Measurements from ENCODE around the gene RNF212B. TPM values are rescaled to one million over a fixed set of nuclear protein-coding genes. Genes with fewer than 3 reads are reported as not detected.

Gene RNF212B
- total and polyA plus RNA-seq, 2 of the 13 experiments (the other 11 are each of a cell fraction or from before 2014, with no cell fraction given), result 0.05 TPM; not detected in 1

DNA sequence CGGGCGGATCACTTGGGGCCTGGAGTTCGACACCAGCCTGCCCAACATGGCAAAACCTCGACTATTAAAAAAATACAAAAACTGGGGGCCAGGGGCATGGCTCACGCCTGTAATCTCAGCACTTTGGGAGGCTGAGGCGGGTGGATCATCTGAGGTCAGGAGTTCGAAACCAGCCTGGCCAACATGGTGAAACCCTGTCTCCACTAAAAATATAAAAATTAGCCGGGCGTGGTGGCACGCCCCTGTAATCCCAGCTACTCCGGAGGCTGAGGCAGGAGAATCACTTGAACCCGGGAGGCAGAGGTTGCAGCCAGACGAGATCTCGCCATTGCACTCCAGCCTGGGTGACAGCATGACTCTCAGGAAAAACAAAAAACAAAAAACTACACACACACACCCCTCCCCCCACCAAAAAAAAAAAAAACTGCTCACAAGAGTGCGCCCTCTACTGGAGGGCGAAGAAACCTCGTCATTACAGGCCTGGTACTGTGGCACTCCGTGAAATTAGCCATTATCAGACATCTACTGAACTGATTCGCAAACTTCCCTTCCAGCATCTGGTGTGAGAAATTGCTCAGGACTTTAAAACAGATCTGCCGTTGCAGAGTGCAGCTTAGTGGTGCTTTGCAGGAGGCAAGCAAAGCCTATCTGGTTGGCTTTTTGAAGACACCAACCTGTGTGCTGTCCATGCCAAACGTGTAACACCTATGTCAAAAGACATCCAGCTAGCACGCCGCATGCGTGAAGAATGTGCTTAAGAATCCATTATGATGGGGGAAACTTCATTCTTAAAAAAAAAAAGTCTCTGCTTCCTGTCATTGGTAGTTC is 57.2 kb downstream of the RNF212B start:
- FAIRE-seq, result peak; percentile 93
- TF ChIP-seq MBNL3 (CRISPR knock-in tag; conservative IDR thresholded peaks at IDR 0.05), result 0 out of 2 replicates have a peak, but pooled peaks have one; percentile 6
- TF ChIP-seq ZBTB21 (CRISPR knock-in tag; IDR thresholded peaks at IDR 0.05), result no peak
- peak; percentile 24; the same call in 1 of the 2 replicates for TF ChIP-seq NR2F6 (IDR thresholded peaks at IDR 0.05)
- no peak for TF ChIP-seq NR2F6 (CRISPR knock-in tag; IDR thresholded peaks at IDR 0.05)
- peak; percentile 83; the same call in 1 of the 2 replicates for TF ChIP-seq ZNF430 (CRISPR knock-in tag; IDR thresholded peaks at IDR 0.05)
- 0 out of 2 replicates have a peak, but pooled peaks have one; percentile 52 for TF ChIP-seq U2AF2 (IDR thresholded peaks at IDR 0.05; ENCODE audit: low read depth, low read length)
- 0 out of 2 replicates have a peak, but pooled peaks have one; percentile 53 for TF ChIP-seq ZSCAN12 (CRISPR knock-in tag; IDR thresholded peaks at IDR 0.05)
- TF ChIP-seq ZNF274 (CRISPR knock-in tag; IDR thresholded peaks at IDR 0.05), result no peak
- peak; percentile 21; the same call in 1 of the 2 replicates for TF ChIP-seq BORCS8-MEF2B (CRISPR knock-in tag; IDR thresholded peaks at IDR 0.05)
- TF ChIP-seq ZBTB42 (CRISPR knock-in tag; IDR thresholded peaks at IDR 0.05), result 0 out of 2 replicates have a peak, but pooled peaks have one; percentile 79
- TF ChIP-seq, protein P1, sequence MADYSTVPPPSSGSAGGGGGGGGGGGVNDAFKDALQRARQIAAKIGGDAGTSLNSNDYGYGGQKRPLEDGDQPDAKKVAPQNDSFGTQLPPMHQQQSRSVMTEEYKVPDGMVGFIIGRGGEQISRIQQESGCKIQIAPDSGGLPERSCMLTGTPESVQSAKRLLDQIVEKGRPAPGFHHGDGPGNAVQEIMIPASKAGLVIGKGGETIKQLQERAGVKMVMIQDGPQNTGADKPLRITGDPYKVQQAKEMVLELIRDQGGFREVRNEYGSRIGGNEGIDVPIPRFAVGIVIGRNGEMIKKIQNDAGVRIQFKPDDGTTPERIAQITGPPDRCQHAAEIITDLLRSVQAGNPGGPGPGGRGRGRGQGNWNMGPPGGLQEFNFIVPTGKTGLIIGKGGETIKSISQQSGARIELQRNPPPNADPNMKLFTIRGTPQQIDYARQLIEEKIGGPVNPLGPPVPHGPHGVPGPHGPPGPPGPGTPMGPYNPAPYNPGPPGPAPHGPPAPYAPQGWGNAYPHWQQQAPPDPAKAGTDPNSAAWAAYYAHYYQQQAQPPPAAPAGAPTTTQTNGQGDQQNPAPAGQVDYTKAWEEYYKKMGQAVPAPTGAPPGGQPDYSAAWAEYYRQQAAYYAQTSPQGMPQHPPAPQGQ (CRISPR knock-in tag; IDR thresholded peaks at IDR 0.05; ENCODE audit: borderline replicate concordance), result peak; percentile 57; the same call in 1 of the 2 replicates
- TF ChIP-seq, protein P2, sequence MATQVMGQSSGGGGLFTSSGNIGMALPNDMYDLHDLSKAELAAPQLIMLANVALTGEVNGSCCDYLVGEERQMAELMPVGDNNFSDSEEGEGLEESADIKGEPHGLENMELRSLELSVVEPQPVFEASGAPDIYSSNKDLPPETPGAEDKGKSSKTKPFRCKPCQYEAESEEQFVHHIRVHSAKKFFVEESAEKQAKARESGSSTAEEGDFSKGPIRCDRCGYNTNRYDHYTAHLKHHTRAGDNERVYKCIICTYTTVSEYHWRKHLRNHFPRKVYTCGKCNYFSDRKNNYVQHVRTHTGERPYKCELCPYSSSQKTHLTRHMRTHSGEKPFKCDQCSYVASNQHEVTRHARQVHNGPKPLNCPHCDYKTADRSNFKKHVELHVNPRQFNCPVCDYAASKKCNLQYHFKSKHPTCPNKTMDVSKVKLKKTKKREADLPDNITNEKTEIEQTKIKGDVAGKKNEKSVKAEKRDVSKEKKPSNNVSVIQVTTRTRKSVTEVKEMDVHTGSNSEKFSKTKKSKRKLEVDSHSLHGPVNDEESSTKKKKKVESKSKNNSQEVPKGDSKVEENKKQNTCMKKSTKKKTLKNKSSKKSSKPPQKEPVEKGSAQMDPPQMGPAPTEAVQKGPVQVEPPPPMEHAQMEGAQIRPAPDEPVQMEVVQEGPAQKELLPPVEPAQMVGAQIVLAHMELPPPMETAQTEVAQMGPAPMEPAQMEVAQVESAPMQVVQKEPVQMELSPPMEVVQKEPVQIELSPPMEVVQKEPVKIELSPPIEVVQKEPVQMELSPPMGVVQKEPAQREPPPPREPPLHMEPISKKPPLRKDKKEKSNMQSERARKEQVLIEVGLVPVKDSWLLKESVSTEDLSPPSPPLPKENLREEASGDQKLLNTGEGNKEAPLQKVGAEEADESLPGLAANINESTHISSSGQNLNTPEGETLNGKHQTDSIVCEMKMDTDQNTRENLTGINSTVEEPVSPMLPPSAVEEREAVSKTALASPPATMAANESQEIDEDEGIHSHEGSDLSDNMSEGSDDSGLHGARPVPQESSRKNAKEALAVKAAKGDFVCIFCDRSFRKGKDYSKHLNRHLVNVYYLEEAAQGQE (IDR thresholded peaks at IDR 0.05; ENCODE audit: borderline replicate concordance in 1 of 2, low read depth in 1 of 2, low read length in 2 of 2), result no peak
- TF ChIP-seq NFE2L1 (CRISPR knock-in tag; IDR thresholded peaks at IDR 0.05; ENCODE audit: borderline replicate concordance), result no peak
- peak; percentile 32 for TF ChIP-seq MED1 (CRISPR knock-in tag; IDR thresholded peaks at IDR 0.05)
- peak; percentile 78; the same call in 1 of the 2 replicates for TF ChIP-seq SALL2 (CRISPR knock-in tag; IDR thresholded peaks at IDR 0.05)
- 0 out of 2 replicates have a peak, but pooled peaks have one; percentile 37 for TF ChIP-seq MED13 (CRISPR knock-in tag; IDR thresholded peaks at IDR 0.05)

More for the DNA sequence above, 57.2 kb downstream of the RNF212B start:
- in situ Hi-C loops (cut with HindIII; ENCODE audit: extremely low pct_ligation_motif_present, low pct_unique_long_range_greater_than_20kb) (loop anchor here (5.0 kb wide), 1 partner anchor 33 kb away; no protein-coding TSS in a partner anchor), intact Hi-C loops (cut with micrococcal nuclease; ENCODE audit: unreplicated experiment) (loop anchor here (1.0 to 5.0 kb wide), 3 partner anchors 9 to 173 kb away; partner anchors contain the start of gene HOMEZ)
- Histone ChIP-seq H3K4me3 (replicated peaks in 1 of 3; ENCODE audit: insufficient read depth in 1 of 3, low read depth in 2 of 3, low read length in 3 of 3) (no peak overlapping the region), H3K27me3 (ENCODE audit: control insufficient read depth in 1 of 2, insufficient read depth in 2 of 2, low read length in 2 of 2) (no peaks in the 10 kb centered on the region), H4K20me1 (ENCODE audit: insufficient read depth, low read length) (no peaks in the 10 kb centered on the region), H3K27ac (ENCODE audit: extremely low read length, insufficient read depth, low read length) (no peak overlapping the region), H3K9me3 (ENCODE audit: low read length) (no peaks in the 10 kb centered on the region), H3K9ac (ENCODE audit: insufficient read depth, low read depth, low read length) (no peak overlapping the region), H3K4me2 (ENCODE audit: low read depth, low read length) (peak overlapping the region; percentile 34), H3K4me1 (ENCODE audit: insufficient read depth, low read length) (peaks cover 24% of the 10 kb centered on the region), H3K79me2 (ENCODE audit: insufficient read depth, low read length) (no peaks in the 10 kb centered on the region), H3K36me3 (replicated peaks in 1 of 2; ENCODE audit: control insufficient read depth in 1 of 2, insufficient read depth in 2 of 2, low read length in 2 of 2) (peaks cover 3% of the 10 kb centered on the region in 2 experiments; a peak in 1 of 5 replicates), H2AFZ (ENCODE audit: low read length) (no peak overlapping the region)
- peak; percentile 75 for ATAC-seq
- BruUV-seq (replicated peaks), result no TSS peak
- peak; percentile 77 for DNase-seq (ENCODE audit: low spot score)
- ChIA-PET CTCF (ENCODE audit: low intra/inter-chr PET ratio, low total read pairs) (interaction anchor here (0.9 to 2.2 kb wide), 5 partner anchors 9 to 174 kb away, joined by 3 to 22 read pairs (median 6); partner anchors contain the start of gene HOMEZ), POLR2A (interaction anchor here (1.0 to 4.2 kb wide), 5 partner anchors 8 to 200 kb away, joined by 4 to 17 read pairs (median 7); partner anchors contain the start of genes ACIN1, BCL2L2, C14orf119 and HOMEZ)
- WGBS (ENCODE audit: low lambda C conversion rate), result 39% methylated on average over 24 of the region's 24 CpGs

Data from HepG2 (cell line).